A673 (cell line): Measurements from ENCODE around the gene MASP1. TPM values are rescaled to one million over a fixed set of nuclear protein-coding genes. Genes with fewer than 3 reads are reported as not detected.
"Not testable (repeated sequence)": the region's sequence is repeated elsewhere in the genome, so short reads cannot be mapped to it uniquely, and the experiment has no call there.

Experiments
- BruUV-seq: library from RNA; stranded (reverse); fragments of 400-500 nt; replicated peaks from 2 replicates; lab custom pipeline; 2021; lab: Mats Ljungman, UMichigan
- CTCF ChIA-PET: fragments of 300-600 bp; sonication (Branson Sonifier 250); formaldehyde crosslinking; loops from one replicate; lab custom pipeline; 2022; ENCODE audit warnings: antibody characterized with exemption; lab: Charles Lee
- POLR2A ChIA-PET: fragments of 300-600 bp; sonication (Branson Sonifier 250); formaldehyde crosslinking; loops from one replicate; lab custom pipeline; 2022; ENCODE audit warnings: antibody characterized with exemption; ENCODE audit not compliant: low non-redundant PET; lab: Charles Lee
- DNase-seq: peaks from one replicate; pipeline ENCODE4 v3.0.0-alpha.2; 2015; ENCODE audit warnings: low spot score
- H3K27ac ChIP-seq: fragments of 200-600 bp; sonication (generic); 2 replicates; pipeline ENCODE4 v1.5.1; 2016; ENCODE audit warnings: mixed run types, low read depth, mild to moderate bottlenecking, mixed read lengths, antibody characterized with exemption, low read length; ENCODE audit not compliant: poor library complexity, severe bottlenecking
- H3K27me3 ChIP-seq: fragments of 200-600 bp; sonication (generic); replicated peaks from 2 replicates; pipeline ENCODE4 v1.6.1; 2017; ENCODE audit warnings: mixed run types, low read depth, mild to moderate bottlenecking, mixed read lengths, antibody characterized with exemption, low read length; ENCODE audit not compliant: insufficient read depth, poor library complexity
- H3K36me3 ChIP-seq: fragments of 200-600 bp; sonication (generic); 2 replicates; pipeline ENCODE4 v1.6.1; 2016; ENCODE audit warnings: mixed run types, mild to moderate bottlenecking, mixed read lengths, antibody characterized with exemption, low read length; ENCODE audit not compliant: insufficient read depth, poor library complexity, severe bottlenecking
- H3K4me1 ChIP-seq: fragments of 200-600 bp; sonication (generic); 2 replicates; pipeline ENCODE4 v1.6.1; 2017; ENCODE audit warnings: mixed run types, mild to moderate bottlenecking, mixed read lengths, antibody characterized with exemption, low read length; ENCODE audit not compliant: insufficient read depth, poor library complexity, severe bottlenecking
- H3K4me3 ChIP-seq: fragments of 200-600 bp; sonication (generic); 2 replicates; pipeline ENCODE4 v1.5.1; 2016; ENCODE audit warnings: low read depth, mixed run types, mild to moderate bottlenecking, mixed read lengths, low read length; ENCODE audit not compliant: poor library complexity, severe bottlenecking
- H3K9me3 ChIP-seq: fragments of 200-600 bp; sonication (generic); 2 replicates; pipeline ENCODE4 v1.6.1; 2016; ENCODE audit warnings: mixed run types, low read depth, mild to moderate bottlenecking, mixed read lengths, antibody characterized with exemption, low read length; ENCODE audit not compliant: poor library complexity, severe bottlenecking
- EZH2 ChIP-seq: fragments of 200-600 bp; sonication (generic); IDR thresholded peaks from 2 replicates; pipeline ENCODE4 v1.6.1; 2017; ENCODE audit warnings: borderline replicate concordance, low read depth, mild to moderate bottlenecking, mixed read lengths, antibody characterized with exemption, low read length; ENCODE audit not compliant: poor library complexity, severe bottlenecking
- intact Hi-C: fragments of 100-400 bp; cut with micrococcal nuclease; formaldehyde crosslinking; loops from one replicate; pipeline ENCODE4 v1.10.0; 2022; ENCODE audit not compliant: unreplicated experiment
- total RNA-seq: library from RNA; stranded (reverse); gene quantifications from 2 replicates; pipeline ENCODE4 v1.2.3, GENCODE V29; 2021
- TF ChIP-seq, protein P1 (sequence below): fragments of 300-800, 200-600 bp; sonication (generic); conservative IDR thresholded peaks from 2 replicates; pipeline ENCODE4 v1.5.1; 2017; ENCODE audit warnings: low read depth, mild to moderate bottlenecking, antibody characterized with exemption, low read length, moderate library complexity, mixed read lengths

MASP1 gene
- total RNA-seq, 1 experiment from 2014 or later: not detected

DNA sequence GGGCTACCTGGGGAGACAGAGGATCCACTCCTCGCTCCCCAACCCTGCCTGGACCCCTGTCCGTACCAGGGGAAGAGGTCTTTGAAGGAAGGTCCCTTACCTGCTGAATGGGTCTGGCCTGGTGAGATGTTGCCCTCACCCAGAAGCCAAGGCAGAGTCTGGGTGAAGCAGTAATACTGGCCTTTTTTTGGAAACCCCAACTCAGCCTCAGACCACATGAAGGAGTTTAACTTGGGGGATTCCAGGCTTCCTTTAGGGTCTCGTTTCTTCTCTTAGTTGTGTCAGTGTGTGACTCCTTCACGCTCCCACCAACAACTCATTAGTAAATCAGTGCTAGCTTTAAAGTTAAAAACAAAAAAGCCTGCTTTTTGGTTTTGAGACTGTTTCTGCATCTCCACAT is 48.6 kb downstream of the MASP1 start:
- Histone ChIP-seq H3K27ac (no peak overlapping the region), H3K27me3 (no peaks in the 10 kb centered on the region), H3K36me3 (no peaks in the 10 kb centered on the region), H3K9me3 (no peaks in the 10 kb centered on the region), H3K4me1 (peaks cover 3% of the 10 kb centered on the region), H3K4me3 (no peak overlapping the region)
- ChIA-PET POLR2A (no interaction called here), CTCF (no interaction called here)
- intact Hi-C loops: no loop called here
- DNase-seq: no peak
- no TSS peak for BruUV-seq
- TF ChIP-seq, protein P1, sequence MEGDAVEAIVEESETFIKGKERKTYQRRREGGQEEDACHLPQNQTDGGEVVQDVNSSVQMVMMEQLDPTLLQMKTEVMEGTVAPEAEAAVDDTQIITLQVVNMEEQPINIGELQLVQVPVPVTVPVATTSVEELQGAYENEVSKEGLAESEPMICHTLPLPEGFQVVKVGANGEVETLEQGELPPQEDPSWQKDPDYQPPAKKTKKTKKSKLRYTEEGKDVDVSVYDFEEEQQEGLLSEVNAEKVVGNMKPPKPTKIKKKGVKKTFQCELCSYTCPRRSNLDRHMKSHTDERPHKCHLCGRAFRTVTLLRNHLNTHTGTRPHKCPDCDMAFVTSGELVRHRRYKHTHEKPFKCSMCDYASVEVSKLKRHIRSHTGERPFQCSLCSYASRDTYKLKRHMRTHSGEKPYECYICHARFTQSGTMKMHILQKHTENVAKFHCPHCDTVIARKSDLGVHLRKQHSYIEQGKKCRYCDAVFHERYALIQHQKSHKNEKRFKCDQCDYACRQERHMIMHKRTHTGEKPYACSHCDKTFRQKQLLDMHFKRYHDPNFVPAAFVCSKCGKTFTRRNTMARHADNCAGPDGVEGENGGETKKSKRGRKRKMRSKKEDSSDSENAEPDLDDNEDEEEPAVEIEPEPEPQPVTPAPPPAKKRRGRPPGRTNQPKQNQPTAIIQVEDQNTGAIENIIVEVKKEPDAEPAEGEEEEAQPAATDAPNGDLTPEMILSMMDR: no peak
- no peak for TF ChIP-seq EZH2

DNA sequence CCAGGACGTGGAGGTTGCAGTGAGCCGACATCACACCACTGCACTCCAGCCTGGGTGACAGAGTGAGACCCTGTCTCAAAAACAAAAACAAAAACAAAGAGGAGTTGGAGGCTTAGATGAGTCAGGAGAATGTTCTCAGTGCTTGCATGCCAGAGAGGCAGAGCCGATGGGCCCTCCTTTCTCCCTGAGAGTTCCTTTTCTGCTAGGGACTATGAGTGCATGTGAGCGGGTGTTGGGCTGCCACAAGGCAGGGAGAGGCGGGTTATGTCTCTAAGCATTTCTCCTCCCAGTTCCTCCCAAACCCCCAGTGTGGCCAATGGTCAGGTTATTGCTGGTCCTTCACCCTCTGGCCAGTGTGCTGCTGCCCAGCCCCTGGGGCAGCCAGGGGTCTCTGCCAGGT is 49.1 kb downstream of the MASP1 start:
- Histone ChIP-seq H3K27ac (no peak overlapping the region), H3K9me3 (no peaks in the 10 kb centered on the region), H3K36me3 (no peaks in the 10 kb centered on the region), H3K27me3 (no peaks in the 10 kb centered on the region), H3K4me3 (no peak overlapping the region), H3K4me1 (peaks cover 3% of the 10 kb centered on the region)
- intact Hi-C loops: no loop called here
- DNase-seq: no peak
- no peak for TF ChIP-seq EZH2
- TF ChIP-seq, protein P1: no peak
- BruUV-seq: no TSS peak
- POLR2A ChIA-PET: no interaction called here
- CTCF ChIA-PET: no interaction called here

GRCh38 chr3:187238835-187239234 is 52.7 kb downstream of the MASP1 start:
- H3K4me1 ChIP-seq, DNase-seq, H3K27ac ChIP-seq, H3K36me3 ChIP-seq, BruUV-seq, POLR2A ChIA-PET, H3K27me3 ChIP-seq, intact Hi-C loops, H3K9me3 ChIP-seq, H3K4me3 ChIP-seq: not testable (repeated sequence)
- CTCF ChIA-PET: interaction anchor here (0.7 kb wide), 1 partner anchor 956 kb away, joined by 3 read pairs; no protein-coding TSS in a partner anchor

GRCh38 chr3:187238239-187238638 is 53.3 kb downstream of the MASP1 start:
- H3K9me3 ChIP-seq: no peaks in the 10 kb centered on the region
- no TSS peak for BruUV-seq
- no peak overlapping the region for H3K4me3 ChIP-seq
- TF ChIP-seq EZH2: no peak
- TF ChIP-seq, protein P1: no peak
- intact Hi-C loops: no loop called here
- no peaks in the 10 kb centered on the region for H3K4me1 ChIP-seq
- no peaks in the 10 kb centered on the region for H3K27me3 ChIP-seq
- no peak overlapping the region for H3K27ac ChIP-seq
- CTCF ChIA-PET: no interaction called here
- H3K36me3 ChIP-seq: no peaks in the 10 kb centered on the region
- DNase-seq: no peak
- POLR2A ChIA-PET: no interaction called here
